GM21723 (cell line): ENCODE results near the gene BSCL2.
A peak's percentile ranks its signal among the peaks of the same experiment; 100 is the strongest.
"Not testable (repeated sequence)": the region's sequence is repeated elsewhere in the genome, so short reads cannot be mapped to it uniquely, and the experiment has no call there.

Source experiments
- ATAC-seq: cut with Tn5 transposase; IDR thresholded peaks from one replicate; pipeline ENCODE4 v1.9.1; 2021; ENCODE audit warnings: mild to moderate bottlenecking, moderate library complexity; ENCODE audit not compliant: unreplicated experiment

Gene BSCL2

GRCh38 chr11:62707277-62707861, at the start of gene BSCL2, which contains the start of gene GNG3:
BSCL2 (minus strand) TSS chr11:62707424; CDS start chr11:62707195, 229 bp downstream.
GNG3 (plus strand) TSS chr11:62707676; CDS start chr11:62708296, 620 bp downstream.
- ATAC-seq: no peak

DNA sequence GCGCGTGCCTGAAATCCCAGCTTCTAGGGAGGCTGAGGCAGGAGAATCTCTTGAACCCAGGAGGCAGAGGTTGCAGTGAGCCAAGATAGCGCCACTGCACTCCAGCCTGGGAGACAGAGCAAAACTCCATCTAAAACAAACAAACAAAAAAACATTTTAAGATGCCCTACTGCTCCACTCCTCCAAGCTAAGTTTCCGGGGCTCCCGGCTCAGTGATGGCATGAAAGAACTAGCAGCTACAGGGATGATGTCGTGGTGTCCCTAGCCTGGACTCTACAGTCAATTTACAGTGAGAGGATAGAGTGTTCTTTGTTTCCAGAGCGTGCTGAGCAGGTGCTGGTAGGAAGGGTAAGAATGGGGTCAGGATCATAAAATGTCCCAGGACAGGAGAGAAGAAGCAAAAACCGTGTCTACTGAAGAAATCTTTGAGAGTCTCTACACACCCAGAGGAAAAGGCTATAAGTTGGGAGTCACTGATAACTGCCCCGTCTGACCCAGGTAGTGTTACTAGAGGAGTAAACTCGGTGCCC, 47.9 kb upstream of the BSCL2 start:
- ATAC-seq: no peak

DNA sequence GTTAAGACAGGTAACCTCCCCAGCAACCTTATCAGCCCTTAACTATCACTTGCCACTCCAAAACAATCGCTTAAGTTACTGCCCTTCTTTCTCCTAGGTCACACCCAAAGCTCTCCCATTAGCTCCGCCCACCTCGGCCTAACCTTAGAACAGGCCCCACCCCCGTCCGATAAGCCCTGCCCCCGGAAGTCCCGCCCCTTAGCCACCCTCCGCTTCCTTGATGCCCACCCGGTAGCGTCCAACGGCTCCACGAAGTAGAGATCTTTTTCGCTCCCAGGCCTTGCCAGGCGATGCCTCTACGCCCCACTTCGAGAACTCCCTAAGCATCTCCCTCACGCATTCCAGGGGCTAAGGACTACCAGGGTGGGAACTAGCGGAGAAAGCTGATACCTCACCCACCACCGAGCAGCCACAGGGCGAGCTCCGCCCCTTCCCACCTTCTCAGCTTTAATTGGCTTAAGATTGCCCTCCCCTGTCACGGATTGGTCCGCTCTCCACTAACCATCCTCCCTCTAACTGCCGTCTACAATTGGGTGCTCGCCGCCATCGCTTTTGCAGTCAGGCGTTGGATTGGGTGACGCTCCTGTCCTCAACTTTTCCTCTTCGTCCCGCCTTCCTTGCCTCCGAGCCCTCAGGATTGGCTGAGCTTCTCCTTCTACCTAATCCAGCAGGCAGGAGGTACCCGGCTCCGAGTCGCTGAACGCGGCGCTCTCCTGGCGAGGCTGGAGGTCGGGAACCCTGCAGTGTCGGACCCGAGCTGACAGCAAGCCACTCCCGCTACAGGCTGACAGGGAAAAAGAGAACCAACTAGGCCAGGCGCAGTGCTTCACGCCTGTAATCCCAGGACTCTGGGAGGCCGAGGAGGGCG, 46.7 kb upstream of the BSCL2 start, which contains the start of gene ZBTB3:
Gene ZBTB3 (minus strand): TSS at position 425 of the 868 bp plus-strand sequence. CDS start 496 bp downstream, outside the sequence.
- ATAC-seq: peak; percentile 94

GRCh38 chr11:62752994-62753735, 45.9 kb upstream of the BSCL2 start:
- ATAC-seq: peak; percentile 1

- no peak for ATAC-seq
Observed at GRCh38 chr11:62752177-62752785, 45.1 kb upstream of the BSCL2 start.

- not testable (repeated sequence) for ATAC-seq
Observed at GRCh38 chr11:62749931-62750330, 42.7 kb upstream of the BSCL2 start.

GRCh38 chr11:62747475-62748160, 40.4 kb upstream of the BSCL2 start:
- ATAC-seq: no peak

DNA sequence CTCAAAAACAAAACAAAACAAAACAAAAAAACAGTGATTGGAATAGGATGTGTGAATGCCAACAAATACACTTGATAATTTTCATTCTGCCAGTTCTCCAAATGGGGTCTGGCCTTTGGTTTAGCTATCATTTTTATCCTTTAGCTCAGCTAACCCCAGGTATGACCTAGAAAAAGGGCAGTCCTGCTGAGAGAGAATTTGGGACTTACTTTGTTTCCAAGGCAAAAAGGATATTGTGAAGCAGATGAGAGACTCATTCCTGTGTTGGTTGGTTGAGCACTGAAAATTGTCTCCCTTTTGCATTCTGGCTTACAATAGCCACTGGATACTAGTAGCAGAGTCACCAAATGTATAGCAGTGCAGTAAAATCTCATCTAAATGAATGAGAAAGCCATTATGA, 30.0 kb upstream of the BSCL2 start:
- ATAC-seq: no peak

DNA sequence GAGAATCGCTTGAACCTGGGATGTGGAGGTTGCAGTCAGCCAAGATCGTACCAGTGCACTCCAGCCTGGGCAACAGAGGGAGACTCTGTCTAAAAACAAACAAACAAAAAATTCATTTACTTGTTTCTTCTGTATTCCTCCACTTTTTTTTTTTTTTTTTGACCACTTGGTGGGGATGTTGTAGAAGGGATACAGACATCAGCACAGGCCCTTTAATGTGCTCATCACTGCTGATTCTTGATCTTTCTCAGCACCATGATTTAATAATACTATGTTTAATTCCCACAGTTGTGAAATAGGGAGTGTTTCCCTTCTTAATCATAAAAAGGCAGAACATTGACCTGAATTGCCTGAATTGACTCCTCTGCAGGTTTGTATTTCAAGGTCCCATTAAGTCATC, 25.6 kb upstream of the BSCL2 start:
- no peak for ATAC-seq

- not testable (repeated sequence) for ATAC-seq
Observed at GRCh38 chr11:62730076-62730475, 22.9 kb upstream of the BSCL2 start.

DNA sequence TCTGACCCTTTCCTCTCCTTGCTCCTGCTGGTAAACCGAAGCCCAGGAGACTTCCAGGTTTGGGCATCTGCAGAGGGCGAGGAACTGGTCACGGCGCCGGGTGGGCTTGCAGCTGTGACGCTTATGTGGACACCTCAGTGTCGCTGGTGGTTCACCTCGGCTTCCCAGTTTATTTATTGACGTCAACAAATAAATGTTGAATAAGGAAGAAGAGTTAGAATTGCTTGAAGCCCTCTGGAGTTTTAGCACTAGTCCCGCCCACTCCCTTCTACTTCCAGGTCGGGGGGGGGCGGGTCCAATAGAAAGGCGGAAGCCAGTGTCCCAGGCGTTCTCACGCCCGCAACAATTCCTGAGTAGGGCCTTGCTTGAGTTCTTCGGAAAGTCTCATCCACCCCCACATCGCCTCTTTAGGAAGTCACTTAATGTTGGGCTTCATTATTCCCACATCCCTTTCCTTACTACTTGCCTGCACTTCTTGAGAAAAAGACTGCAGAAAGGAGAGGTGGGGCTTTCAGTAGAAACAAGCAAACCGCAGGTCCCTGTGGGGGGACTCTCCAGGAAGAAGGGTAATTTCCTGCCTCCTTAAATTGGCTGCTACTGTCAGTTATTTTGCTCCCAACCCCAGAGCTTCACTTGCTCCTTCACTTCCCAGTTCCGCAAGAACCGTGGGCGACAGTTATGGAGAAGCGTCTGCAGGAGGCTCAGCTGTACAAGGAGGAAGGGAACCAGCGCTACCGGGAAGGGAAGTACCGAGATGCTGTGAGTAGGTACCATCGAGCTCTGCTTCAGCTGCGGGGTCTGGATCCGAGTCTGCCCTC, 21.2 kb upstream of the BSCL2 start, which contains the start of gene TTC9C:
Gene TTC9C (plus strand): TSS at position 316 of the 818 bp plus-strand sequence. CDS start 363 bp downstream, at position 679.
- peak; percentile 27 for ATAC-seq

DNA sequence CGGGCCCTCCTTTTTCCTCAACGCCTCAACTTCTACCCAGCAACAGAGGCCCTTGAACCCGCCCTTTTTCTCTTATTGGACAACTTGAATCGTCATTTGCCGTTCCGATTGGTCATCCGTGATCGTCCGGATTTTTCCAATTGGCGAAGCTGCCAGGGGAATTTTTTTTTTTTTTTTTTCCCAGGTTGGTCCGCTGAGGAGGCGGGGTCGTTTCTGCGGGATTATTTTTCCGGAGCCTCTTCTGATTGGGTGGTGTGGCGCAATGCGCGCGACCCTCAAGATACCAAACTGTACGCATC, 20.6 kb upstream of the BSCL2 start:
- ATAC-seq: peak; percentile 52

DNA sequence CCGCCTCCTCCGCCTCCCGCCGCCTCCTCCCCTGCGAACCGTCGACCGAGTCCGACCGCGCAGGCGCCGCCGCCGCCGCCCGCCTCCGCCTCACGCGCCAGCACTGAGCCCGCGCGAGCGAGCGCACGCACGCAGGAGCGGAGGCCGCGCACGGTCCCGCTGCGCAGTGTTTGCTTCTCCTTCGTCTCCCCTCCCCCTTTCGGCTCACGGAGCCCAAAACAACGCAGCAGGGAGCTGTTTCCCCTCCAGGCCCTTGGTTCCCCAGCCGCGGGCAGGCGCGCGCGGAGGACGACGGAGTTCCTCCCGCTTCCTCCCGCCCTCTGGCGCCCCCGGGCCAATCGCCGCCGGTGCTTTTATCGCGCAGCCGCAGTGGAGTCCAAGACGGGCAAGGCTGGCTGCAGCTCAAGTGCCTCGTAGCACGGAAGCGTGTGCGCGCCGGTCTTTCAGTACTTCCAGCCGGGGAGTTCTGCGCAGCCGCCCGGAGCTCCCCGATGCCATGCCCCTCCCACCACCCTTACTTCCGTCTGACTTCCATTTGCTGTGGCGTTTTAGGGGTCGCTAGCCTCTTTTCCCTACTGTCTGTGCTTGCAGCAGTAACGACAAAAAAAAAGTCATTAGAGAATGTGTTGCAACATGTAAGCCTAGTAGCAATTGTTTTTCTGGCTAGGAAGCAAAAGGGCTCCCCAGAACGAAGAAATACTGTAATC, 20.1 kb upstream of the BSCL2 start, which contains the start of gene HNRNPUL2:
Gene HNRNPUL2 (minus strand): TSS at position 293 of the 707 bp plus-strand sequence. CDS start 301 bp downstream, outside the sequence.
- ATAC-seq: peak; percentile 70

- peak; percentile 12 for ATAC-seq
Observed at GRCh38 chr11:62726915-62727164, 19.6 kb upstream of the BSCL2 start.

DNA sequence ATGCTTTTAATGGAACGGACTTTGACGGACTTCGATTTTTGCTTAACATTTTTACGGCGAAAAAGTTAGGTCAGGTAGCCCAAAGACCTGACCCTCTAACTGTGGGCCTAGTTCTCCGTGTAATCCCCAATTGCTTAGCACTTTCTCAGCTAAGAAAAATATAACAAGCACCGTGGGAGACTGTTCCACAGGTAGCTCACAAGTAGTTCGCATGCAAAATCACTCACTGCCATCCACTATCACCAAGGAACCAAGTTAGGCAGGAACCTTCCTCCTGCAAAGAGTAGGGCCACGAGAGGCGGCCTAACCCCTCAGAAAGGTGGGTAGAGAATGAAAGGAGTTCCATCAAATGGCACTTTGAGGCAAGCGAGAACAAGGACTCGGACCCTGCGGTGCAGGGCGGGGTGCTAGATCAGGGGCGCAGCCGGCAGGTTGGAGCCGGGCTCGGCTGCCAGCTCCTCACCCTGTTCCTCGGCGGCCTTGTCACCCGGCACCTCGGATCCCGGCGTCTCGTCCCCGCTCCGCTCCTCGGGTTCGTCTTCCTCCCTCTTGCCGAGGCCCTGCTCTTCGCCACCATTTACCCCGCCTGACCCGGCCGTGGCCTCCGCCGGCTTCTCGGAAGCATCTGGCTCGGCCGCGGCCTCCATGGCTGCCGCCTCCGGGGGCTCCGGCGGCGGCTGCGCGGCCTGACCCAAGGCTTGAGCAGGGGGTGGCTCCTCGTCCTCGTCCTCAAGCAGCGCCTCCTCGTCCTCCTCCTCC, 19.1 kb upstream of the BSCL2 start:
- peak; percentile 3 for ATAC-seq

DNA sequence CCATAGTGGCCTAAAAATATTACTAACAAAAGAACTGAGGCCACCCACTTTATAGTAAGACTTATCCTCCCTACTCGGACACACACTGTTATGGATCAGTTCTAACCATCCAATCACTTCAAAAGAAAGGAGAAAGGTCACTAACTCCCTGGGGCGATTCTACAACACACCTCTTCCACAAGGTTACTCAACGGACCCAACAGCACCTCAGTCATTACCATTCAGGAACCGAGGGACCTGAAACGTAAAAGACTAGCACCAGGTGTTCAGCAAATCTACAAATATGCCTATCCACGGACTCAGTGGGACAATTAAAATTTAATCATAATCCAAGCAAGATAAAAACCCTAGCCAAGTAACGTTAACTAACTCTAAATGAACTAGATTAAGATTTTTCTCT, 18.4 kb upstream of the BSCL2 start:
- no peak for ATAC-seq

DNA sequence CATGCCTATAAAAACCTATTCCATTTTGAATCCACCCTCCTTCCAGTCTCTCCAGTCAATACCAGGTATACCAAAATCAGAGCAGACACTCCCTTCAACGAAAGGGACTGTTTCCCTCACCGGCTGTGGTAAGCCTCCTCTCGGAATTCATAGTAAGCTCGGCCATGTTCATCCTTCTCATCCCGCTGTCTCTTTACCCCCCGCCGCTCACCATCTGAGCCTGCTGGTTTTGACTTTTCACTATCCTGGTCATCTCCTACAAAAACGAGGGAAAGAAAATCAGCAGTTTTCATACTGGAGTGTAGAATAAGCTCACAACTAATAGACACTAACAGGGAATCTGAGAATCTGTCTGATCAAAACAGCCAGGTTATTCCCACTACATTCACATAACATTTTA, 16.9 kb upstream of the BSCL2 start:
- no peak for ATAC-seq

GRCh38 chr11:62721994-62722393, 14.8 kb upstream of the BSCL2 start:
- no peak for ATAC-seq
